OCI-LY3 (cell line): ENCODE data around the gene SLC25A13.

ENCODE experiments used
- CTCF ChIP-seq: fragments of 200-600, 300-600 bp; sonication (generic); IDR thresholded peaks from 2 replicates; pipeline ENCODE4 v1.5.1; 2014; ENCODE audit warnings: antibody characterized with exemption, low read length, low read depth
- EZH2phosphoT487 ChIP-seq: fragments of 200-600 bp; shearing (Covaris generic); IDR thresholded peaks from 2 replicates; pipeline ENCODE4 v1.6.1; 2018; ENCODE audit warnings: antibody characterized with exemption, mixed run types, low read depth

- TF ChIP-seq CTCF: no peak
- no peak for TF ChIP-seq EZH2phosphoT487
Observed at GRCh38 chr7:96122746-96123145, 199.2 kb downstream of the SLC25A13 start.
